ENCODE results near the gene SDF4. TPM values are rescaled to one million over a fixed set of nuclear protein-coding genes. Genes with fewer than 3 reads are reported as not detected.

SDF4 gene
- total and polyA plus RNA-seq, 2 of the 13 experiments (the other 11 are each of a cell fraction or from before 2014, with no cell fraction given): 80.8 to 107 TPM

DNA sequence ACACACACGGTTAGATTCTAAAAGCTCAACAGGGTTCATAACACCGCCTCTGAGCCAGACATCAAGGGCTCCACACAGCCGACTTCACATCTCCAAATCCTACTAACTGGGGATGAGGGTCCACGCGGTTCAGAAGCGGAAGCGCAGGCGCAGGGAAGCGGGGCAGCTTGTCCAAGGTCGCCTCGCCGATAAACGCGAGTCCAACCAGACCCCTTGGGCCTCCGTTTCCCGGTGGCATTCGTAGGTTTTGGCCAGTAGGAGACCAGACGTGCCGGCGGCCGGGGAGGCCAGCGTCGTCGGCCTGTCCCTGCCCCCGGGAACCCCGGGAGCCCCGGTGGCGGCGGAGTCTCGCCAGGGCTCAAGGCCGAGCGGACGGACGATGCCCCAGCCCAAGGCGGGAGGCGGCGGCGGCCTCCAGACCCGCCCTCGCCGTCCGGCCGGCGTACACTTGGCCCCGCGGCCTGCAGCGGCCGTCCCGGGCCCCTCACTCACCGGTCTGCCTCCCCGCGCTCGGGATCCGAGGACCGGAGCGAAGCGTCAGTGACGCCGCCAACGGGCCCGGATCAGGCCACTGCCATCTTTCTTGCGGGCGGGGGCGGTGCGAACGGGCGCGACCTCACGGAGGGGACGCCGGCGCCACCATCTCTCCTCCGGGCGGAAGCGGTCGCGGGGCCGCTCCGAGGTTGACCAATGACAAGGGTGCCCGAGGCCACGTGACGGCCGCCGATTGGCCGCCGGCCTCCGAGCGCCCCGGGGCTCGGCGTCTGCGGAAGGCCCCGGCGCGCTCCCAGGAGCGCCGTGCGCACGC lies at the start of gene SDF4 (continued):
- TF ChIP-seq HINFP (CRISPR knock-in tag; IDR thresholded peaks at IDR 0.05; ENCODE audit: low read depth): peak; percentile 69; the same call in 1 of the 2 replicates
- TF ChIP-seq CREBL2 (CRISPR knock-in tag; IDR thresholded peaks at IDR 0.05; ENCODE audit: borderline replicate concordance): no peak; the same call in 1 of the 2 replicates
- 0 out of 2 replicates have a peak, but pooled peaks have one; percentile 63 for TF ChIP-seq IRF2 (CRISPR knock-in tag; IDR thresholded peaks at IDR 0.05)
- TF ChIP-seq, protein P1, sequence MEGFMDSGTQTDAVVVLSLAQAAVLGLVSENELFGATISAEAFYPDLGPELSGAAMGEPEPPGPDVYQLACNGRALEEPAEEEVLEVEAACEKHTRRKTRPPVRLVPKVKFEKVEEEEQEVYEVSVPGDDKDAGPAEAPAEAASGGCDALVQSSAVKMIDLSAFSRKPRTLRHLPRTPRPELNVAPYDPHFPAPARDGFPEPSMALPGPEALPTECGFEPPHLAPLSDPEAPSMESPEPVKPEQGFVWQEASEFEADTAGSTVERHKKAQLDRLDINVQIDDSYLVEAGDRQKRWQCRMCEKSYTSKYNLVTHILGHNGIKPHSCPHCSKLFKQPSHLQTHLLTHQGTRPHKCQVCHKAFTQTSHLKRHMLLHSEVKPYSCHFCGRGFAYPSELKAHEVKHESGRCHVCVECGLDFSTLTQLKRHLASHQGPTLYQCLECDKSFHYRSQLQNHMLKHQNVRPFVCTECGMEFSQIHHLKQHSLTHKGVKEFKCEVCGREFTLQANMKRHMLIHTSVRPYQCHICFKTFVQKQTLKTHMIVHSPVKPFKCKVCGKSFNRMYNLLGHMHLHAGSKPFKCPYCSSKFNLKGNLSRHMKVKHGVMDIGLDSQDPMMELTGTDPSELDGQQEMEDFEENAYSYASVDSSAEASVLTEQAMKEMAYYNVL (CRISPR knock-in tag; IDR thresholded peaks at IDR 0.05; ENCODE audit: borderline replicate concordance): no peak
- no peak for TF ChIP-seq ZNF761 (CRISPR knock-in tag; conservative IDR thresholded peaks at IDR 0.05)
- TF ChIP-seq RAD21 (CRISPR knock-in tag; IDR thresholded peaks at IDR 0.05): peak; percentile 67
- TF ChIP-seq ISL2 (CRISPR knock-in tag; IDR thresholded peaks at IDR 0.05): no peak
- TF ChIP-seq MTF1 (CRISPR knock-in tag; IDR thresholded peaks at IDR 0.05): no peak
- peak; percentile 47; the same call in 1 of the 2 replicates for TF ChIP-seq ZNF614 (CRISPR knock-in tag; IDR thresholded peaks at IDR 0.05; ENCODE audit: borderline replicate concordance)
- TF ChIP-seq MLX (CRISPR knock-in tag; IDR thresholded peaks at IDR 0.05): no peak
- no peak; the same call in 1 of the 2 replicates for TF ChIP-seq ZNF879 (CRISPR knock-in tag; IDR thresholded peaks at IDR 0.05)
- TF ChIP-seq, protein P2, sequence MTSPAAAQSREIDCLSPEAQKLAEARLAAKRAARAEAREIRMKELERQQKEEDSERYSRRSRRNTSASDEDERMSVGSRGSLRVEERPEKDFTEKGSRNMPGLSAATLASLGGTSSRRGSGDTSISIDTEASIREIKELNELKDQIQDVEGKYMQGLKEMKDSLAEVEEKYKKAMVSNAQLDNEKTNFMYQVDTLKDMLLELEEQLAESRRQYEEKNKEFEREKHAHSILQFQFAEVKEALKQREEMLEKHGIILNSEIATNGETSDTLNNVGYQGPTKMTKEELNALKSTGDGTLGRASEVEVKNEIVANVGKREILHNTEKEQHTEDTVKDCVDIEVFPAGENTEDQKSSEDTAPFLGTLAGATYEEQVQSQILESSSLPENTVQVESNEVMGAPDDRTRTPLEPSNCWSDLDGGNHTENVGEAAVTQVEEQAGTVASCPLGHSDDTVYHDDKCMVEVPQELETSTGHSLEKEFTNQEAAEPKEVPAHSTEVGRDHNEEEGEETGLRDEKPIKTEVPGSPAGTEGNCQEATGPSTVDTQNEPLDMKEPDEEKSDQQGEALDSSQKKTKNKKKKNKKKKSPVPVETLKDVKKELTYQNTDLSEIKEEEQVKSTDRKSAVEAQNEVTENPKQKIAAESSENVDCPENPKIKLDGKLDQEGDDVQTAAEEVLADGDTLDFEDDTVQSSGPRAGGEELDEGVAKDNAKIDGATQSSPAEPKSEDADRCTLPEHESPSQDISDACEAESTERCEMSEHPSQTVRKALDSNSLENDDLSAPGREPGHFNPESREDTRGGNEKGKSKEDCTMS (CRISPR knock-in tag; conservative IDR thresholded peaks at IDR 0.05): no peak
- TF ChIP-seq ZSCAN25 (CRISPR knock-in tag; IDR thresholded peaks at IDR 0.05): peak; percentile 44
- TF ChIP-seq, protein P3, sequence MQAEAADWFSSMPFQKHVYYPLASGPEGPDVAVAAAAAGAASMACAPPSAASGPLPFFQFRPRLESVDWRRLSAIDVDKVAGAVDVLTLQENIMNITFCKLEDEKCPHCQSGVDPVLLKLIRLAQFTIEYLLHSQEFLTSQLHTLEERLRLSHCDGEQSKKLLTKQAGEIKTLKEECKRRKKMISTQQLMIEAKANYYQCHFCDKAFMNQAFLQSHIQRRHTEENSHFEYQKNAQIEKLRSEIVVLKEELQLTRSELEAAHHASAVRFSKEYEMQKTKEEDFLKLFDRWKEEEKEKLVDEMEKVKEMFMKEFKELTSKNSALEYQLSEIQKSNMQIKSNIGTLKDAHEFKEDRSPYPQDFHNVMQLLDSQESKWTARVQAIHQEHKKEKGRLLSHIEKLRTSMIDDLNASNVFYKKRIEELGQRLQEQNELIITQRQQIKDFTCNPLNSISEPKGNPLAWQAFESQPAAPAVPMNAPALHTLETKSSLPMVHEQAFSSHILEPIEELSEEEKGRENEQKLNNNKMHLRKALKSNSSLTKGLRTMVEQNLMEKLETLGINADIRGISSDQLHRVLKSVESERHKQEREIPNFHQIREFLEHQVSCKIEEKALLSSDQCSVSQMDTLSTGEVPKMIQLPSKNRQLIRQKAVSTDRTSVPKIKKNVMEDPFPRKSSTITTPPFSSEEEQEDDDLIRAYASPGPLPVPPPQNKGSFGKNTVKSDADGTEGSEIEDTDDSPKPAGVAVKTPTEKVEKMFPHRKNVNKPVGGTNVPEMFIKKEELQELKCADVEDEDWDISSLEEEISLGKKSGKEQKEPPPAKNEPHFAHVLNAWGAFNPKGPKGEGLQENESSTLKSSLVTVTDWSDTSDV (CRISPR knock-in tag; IDR thresholded peaks at IDR 0.05): no peak
- TF ChIP-seq PATZ1 (CRISPR knock-in tag; IDR thresholded peaks at IDR 0.05): peak; percentile 63
- TF ChIP-seq BORCS8-MEF2B (CRISPR knock-in tag; IDR thresholded peaks at IDR 0.05): no peak; the same call in 1 of the 2 replicates
- TF ChIP-seq HMGA1 (CRISPR knock-in tag; conservative IDR thresholded peaks at IDR 0.05): no peak
